GM19351 (cell line): ENCODE measurements around the gene ESR2.
"Not testable (repeated sequence)": the region's sequence is repeated elsewhere in the genome, so short reads cannot be mapped to it uniquely, and the experiment has no call there.

Source experiments
- ATAC-seq: cut with Tn5 transposase; IDR thresholded peaks from one replicate; pipeline ENCODE4 v1.9.1; 2021; ENCODE audit warnings: mild to moderate bottlenecking, moderate library complexity; ENCODE audit not compliant: unreplicated experiment

ESR2 gene

DNA sequence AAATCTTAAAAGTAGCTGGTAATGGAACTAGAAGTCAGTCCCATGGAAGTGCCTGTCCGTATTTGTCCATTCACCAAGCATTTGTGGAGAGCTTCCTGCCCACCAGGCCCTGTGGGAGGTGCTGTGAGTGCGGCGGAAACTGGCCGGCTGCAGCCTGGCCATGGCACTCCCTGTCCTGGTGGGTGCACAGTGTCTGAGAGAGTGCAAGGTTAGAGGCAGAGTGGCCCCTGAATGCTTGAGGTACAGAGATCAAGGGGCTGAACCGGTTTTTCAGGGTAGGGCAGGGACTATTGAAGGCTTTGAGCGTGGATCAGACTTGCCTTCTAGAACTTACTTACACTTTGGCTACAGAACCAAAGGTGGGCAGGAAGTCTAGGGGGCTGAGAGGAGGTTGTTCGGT lies 92.9 kb downstream of the ESR2 start:
- no peak for ATAC-seq

DNA sequence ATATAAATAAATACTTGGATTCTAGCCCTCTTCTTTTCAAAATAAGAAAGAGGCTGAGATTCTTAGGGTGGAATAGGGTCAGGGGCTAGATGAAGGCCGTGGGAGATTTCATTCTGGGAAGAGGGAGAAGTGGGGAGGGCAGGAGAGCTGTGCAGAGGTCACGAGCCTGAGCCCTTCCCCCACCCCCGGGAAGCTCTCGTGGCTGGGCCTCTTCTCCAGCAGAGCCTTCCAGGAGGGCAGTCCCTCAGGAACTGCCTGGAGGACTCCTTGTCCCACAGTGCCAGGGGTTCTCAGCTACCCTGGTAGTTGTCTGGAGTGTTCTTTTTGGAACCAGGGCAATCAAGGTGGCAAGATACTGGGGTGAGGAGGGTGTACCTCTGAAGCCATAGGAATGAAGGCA lies 94.0 kb downstream of the ESR2 start:
- no peak for ATAC-seq

DNA sequence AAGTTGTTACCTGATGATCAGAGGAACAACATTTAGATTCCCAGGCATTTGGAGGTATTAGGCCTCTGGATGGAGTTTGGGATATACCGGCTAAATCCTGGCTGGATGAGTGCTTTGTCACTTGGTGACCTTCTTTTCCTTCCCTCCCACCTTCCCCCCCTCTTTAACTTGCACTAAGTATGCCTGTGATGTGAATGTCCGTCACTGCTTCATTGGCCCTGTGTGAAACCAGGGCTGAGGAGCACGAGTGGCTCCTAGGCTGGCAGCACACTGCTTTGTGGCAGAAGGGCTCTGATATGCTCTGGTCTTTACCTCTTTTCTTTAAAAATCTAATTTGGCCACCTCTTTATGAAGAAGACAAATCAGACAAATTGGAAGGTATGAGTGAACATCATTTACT lies 95.7 kb downstream of the ESR2 start:
- ATAC-seq = no peak

DNA sequence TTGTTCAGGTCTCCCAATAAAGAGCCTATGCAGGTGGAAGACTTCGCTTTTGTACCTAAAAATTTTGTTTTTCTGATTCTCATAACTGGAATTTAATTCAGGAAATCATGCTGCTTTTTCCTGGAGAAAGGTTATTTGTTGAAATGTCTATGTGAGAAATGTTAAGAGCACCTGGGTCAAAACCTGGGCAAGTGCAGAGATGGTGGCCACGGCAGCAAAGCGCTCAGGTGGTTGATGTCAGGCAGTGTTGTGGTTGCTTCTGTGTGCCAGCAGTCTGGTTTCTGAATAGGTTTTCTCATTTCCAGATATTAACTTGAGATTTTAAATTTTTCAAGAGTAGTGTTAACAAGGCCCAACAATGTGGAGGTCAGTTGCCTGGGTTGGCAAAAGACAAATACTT lies 96.2 kb downstream of the ESR2 start:
- no peak for ATAC-seq

- no peak for ATAC-seq
Observed at GRCh38 chr14:64196814-64197411, 97.3 kb downstream of the ESR2 start.

- no peak for ATAC-seq
Observed at GRCh38 chr14:64196056-64196455, 98.1 kb downstream of the ESR2 start.

DNA sequence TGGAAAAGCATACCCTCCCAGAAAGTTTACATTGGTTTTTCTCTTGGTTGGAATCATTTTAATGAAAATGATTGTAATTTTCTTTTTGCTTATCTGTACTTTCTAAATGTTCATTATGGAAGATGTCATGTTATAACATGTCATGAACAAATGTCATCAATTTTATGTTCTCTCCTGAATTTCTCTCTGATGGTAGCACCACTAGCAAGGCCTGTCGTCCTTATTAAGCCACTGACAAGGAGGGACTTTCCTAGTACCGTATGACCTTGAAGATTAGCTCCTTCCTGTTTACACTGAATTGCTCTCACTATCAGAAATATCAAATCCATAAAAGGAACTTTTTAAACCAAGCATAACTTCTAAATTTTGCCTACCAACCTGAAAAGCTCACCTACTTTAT lies 99.0 kb downstream of the ESR2 start:
- no peak for ATAC-seq

DNA sequence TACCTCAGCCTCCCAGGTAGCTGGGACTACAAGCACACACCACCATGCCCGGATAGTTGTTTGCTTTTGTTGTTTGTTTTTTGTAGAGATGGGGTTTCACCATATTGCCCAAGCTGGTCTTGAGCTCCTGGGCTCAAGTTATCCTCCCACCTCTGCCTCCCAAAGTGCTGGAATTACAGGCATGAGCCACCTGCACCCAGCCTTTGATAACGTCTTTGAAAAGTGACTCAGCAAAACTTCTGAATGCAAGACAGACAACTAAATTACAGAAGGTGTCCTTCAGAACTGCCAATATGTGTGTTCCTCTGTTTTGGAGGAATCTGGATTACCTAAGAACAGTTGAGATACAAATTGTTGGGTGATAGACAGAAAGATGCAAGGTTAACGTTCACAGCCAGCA lies 99.8 kb downstream of the ESR2 start:
- no peak for ATAC-seq

GRCh38 chr14:64193821-64194220 lies 100.3 kb downstream of the ESR2 start:
- no peak for ATAC-seq

DNA sequence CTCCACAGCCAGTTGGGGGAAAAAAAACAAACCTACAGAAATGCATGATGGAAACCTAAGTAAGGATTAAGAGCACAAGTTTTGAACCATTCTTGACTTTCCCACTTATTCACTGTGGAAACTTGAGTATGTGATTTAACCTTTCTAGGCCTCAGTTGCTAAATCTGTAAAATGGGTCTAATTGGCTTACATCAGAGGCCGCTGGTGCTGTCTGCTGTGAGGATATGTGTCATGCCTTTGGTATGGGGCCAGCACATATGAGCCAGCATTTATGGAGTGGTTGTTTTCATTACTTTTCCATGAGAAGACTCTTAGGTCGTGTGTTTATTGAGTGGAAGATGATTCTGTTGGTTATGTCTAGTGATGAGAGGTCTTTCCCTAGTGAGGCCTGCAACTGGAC lies 102.4 kb downstream of the ESR2 start:
- no peak for ATAC-seq

GRCh38 chr14:64190974-64191502 lies 103.1 kb downstream of the ESR2 start:
- no peak for ATAC-seq

DNA sequence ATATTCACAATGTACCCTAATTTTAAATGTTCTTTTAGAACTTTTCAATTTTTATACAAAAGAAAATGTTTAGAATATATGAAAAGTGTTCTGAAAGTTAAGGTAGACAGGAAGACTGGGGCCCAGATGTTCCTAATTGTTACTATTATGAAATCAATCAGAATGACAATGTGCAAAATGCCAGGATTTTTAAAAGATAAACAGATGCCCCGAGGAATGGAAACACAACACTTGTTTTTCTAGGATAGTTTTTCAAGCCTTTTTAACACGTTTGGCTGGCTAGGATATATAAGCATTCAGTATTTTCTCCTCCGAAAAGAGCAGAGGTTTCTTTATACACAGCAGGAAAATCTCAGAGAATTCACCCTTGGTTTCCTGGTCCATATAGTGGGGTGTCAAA lies 106.8 kb downstream of the ESR2 start:
- no peak for ATAC-seq

DNA sequence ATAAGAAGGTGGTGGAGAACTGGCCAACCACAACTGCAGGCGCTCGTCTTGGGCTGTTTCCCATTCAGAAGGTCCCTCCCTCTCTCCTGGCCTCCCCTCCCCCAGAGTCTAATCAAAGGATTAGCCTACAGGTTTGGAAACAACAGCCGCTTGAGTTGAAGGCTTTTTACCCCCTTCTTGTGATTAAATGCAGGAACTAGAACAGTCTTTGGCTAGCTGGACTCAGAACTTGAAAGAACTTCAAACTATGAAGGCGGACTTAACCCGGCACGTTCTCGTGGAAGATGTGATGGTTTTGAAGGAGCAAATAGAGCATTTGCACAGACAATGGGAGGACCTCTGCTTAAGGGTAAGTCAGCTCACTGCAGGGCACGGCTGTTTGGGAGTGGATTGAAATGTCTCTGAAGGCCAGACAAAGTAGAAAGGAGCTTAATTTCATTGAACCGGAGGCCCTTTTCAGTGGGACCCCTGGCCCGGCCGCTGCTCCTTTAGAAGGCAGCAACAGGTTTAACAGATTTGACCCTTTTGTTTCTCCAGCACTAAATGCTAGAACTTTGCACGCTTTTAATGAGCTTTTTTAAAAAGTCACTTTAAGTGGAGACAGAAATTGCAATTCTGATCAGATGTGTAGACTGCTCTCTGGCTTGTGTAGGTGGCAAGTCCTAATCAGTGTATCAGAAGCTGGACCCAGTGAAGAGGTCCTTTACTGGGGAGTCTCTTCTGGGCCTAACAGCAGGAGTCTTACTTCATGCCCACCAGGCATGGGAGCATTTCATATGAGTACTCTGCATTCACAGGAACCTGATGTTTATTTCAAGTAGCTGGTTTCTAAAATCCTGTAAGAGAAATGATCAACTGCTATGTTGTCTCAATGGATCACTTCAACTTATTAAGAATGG lies 107.7 kb downstream of the ESR2 start:
- ATAC-seq = no peak

DNA sequence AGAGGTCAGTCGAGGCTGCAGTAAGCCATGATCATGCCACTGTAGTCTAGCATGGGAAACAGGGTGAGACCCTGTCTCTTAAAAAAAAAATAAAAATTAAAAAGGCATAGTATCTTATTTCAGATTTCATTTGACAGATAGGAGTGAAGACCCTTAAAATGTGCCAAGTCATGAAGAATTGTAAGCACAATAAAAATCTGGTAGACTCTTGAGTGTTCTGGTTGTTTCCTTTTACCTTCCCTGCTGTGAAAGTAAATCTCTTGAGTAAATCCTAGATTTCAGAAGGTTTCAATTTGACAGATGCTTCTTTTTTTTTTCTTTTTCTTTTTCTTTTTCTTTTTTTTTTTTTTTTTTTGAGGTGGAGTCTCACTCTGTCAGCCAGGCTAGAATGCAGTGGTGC lies 109.0 kb downstream of the ESR2 start:
- ATAC-seq = no peak

DNA sequence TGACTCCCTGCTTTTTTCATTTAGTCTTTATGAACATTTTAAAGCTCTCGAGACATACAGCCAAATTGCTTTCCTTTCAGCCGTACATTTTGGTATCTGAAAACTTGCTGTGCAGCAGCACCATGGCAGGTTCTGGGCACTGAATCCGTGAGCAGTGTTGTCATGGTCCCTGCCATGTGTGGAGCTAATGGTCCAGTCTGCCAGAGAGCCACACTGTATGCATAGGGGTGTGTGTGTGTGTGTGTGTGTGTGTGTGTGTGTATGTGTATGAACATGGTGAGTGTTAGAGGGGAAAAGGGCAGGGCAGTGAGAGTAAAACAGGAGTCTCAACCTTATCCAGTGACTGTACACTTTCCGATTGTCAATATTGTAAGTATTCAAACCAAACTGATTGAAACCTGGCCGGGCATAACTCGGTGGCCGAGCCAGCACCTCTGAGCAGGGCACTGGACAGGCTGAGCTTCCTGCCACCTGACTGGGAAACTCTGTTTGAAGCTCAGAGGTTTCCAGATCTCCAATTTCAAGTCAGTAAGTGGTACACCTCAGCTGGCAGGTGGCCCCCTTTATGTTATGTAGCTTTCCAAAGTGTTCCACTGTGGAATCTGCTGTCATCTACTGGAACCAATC lies 110.0 kb downstream of the ESR2 start:
- ATAC-seq = no peak

- ATAC-seq = not testable (repeated sequence)
Observed at GRCh38 chr14:64182908-64183307, 111.3 kb downstream of the ESR2 start.

- no peak for ATAC-seq
Observed at GRCh38 chr14:64178814-64179213, 115.4 kb downstream of the ESR2 start.

- ATAC-seq = no peak
Observed at GRCh38 chr14:64176330-64176729, 117.8 kb downstream of the ESR2 start.

- no peak for ATAC-seq
Observed at GRCh38 chr14:64174922-64175782, 119.0 kb downstream of the ESR2 start.

DNA sequence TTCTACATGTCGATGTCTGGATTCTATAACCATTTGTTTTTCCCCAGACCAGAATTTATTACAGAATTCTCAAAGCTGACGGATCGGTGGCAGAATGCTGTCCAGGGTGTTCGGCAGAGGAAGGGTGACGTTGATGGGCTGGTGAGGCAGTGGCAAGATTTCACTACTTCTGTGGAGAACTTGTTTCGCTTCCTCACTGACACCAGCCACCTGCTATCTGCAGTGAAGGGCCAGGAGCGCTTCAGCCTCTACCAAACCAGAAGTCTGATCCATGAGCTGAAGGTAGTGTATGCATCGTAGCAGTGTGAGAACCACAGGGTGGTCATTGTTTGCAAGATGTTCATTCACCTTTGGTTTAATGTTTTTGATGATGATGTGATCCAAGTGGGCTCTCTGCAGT lies 124.0 kb downstream of the ESR2 start:
- no peak for ATAC-seq

DNA sequence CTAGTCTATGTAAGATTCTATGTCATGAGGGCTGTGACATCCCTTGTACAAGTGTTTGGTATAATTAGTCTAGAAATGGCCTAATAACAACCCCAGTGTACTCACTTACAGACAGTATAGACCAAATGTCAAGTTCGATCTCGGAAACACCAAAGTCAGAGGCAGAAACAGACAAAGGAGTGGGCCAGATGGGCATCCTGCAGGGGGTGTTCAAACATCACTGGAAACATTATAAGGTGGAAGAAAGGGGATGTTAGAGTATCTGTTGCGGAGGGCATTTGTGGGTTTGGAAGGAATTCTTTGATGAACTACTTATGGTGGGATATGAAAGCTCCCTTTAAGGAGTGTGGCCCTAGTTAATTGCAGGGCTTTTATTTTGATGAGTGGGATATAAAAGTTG lies 134.6 kb downstream of the ESR2 start:
- no peak for ATAC-seq
